HEK293 (cell line): ENCODE measurements around the gene PRXL2C.

Source experiments
- FEZF1 ChIP-seq: fragments of 450-650 bp; formaldehyde crosslinking; IDR thresholded peaks from 2 replicates; pipeline ENCODE4 v1.5.1; 2016; ENCODE audit warnings: missing biosample characterization, missing genetic modification characterization
- MEIS1 ChIP-seq: sonication (generic); formaldehyde crosslinking; IDR thresholded peaks from 2 replicates; pipeline ENCODE4 v1.8.1; 2022; ENCODE audit warnings: missing genetic modification reagents, mild to moderate bottlenecking, borderline replicate concordance
- PRDM1 ChIP-seq: fragments of 450-650 bp; formaldehyde crosslinking; IDR thresholded peaks from 2 replicates; pipeline ENCODE4; 2016; ENCODE audit warnings: missing biosample characterization, missing genetic modification characterization
- YY1 ChIP-seq: fragments of 450-650 bp; formaldehyde crosslinking; IDR thresholded peaks from 2 replicates; pipeline ENCODE4 v1.5.1; 2018; ENCODE audit warnings: missing biosample characterization, missing genetic modification characterization
- ZNF530 ChIP-seq: fragments of 450-650 bp; formaldehyde crosslinking; IDR thresholded peaks from 2 replicates; pipeline ENCODE4 v1.5.1; 2016; ENCODE audit warnings: low read depth, missing biosample characterization, missing genetic modification characterization
- ZNF830 ChIP-seq: fragments of 450-650 bp; IDR thresholded peaks from 2 replicates; pipeline ENCODE4 v1.5.0; 2018; ENCODE audit warnings: missing biosample characterization, missing genetic modification characterization, low read depth, mild to moderate bottlenecking, moderate library complexity
- TF ChIP-seq, protein P1 (sequence below): fragments of 450-650 bp; formaldehyde crosslinking; IDR thresholded peaks from 2 replicates; pipeline ENCODE4 v1.5.1; 2016; ENCODE audit warnings: missing biosample characterization, missing genetic modification characterization
- TF ChIP-seq, protein P2 (sequence below): fragments of 450-650 bp; formaldehyde crosslinking; IDR thresholded peaks from 2 replicates; pipeline ENCODE4 v1.5.1; 2017; ENCODE audit warnings: missing biosample characterization, mild to moderate bottlenecking, missing genetic modification characterization, moderate library complexity

DNA sequence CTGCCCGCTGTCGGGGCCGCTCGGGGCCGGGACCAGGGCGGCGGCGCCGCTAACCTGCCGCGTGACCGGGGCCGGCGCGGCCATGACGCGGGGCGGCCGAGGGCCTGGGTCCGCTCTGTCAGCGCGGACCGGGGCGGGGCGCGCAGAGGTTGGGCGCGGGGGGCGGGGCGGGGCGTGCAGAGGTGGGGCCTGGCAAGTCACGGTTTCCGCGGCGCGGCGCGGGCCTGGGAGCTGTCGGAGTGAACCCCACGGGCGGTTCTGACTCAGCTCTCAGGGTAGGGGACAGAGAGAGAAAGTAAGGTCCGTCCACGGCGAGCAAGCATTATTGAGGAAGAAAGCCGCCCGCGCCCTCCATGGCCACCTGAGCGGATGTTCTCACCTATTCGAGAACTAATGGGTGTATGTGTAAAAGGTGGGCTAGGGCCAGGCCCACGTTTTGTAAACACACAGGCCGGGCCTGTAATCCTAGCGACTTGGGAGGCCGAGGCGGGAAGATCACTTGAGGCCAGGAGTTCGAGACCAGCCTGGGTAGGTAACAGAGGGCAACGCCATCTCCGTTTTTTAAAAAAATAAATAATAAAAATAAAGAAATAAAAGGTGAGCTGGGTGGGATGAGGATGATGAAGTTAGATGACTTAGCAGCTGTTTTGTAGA is at the start of gene PRXL2C:
- TF ChIP-seq ZNF530 (tag by site-specific recombination) (no peak), FEZF1 (tag by site-specific recombination) (no peak), PRDM1 (tag by site-specific recombination) (no peak), ZNF830 (tag by site-specific recombination) (no peak), MEIS1 (no peak), YY1 (tag by site-specific recombination) (no peak)
- TF ChIP-seq, protein P1, sequence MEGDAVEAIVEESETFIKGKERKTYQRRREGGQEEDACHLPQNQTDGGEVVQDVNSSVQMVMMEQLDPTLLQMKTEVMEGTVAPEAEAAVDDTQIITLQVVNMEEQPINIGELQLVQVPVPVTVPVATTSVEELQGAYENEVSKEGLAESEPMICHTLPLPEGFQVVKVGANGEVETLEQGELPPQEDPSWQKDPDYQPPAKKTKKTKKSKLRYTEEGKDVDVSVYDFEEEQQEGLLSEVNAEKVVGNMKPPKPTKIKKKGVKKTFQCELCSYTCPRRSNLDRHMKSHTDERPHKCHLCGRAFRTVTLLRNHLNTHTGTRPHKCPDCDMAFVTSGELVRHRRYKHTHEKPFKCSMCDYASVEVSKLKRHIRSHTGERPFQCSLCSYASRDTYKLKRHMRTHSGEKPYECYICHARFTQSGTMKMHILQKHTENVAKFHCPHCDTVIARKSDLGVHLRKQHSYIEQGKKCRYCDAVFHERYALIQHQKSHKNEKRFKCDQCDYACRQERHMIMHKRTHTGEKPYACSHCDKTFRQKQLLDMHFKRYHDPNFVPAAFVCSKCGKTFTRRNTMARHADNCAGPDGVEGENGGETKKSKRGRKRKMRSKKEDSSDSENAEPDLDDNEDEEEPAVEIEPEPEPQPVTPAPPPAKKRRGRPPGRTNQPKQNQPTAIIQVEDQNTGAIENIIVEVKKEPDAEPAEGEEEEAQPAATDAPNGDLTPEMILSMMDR (tag by site-specific recombination), result no peak
- TF ChIP-seq, protein P2, sequence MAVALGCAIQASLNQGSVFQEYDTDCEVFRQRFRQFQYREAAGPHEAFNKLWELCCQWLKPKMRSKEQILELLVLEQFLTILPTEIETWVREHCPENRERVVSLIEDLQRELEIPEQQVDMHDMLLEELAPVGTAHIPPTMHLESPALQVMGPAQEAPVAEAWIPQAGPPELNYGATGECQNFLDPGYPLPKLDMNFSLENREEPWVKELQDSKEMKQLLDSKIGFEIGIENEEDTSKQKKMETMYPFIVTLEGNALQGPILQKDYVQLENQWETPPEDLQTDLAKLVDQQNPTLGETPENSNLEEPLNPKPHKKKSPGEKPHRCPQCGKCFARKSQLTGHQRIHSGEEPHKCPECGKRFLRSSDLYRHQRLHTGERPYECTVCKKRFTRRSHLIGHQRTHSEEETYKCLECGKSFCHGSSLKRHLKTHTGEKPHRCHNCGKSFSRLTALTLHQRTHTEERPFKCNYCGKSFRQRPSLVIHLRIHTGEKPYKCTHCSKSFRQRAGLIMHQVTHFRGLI (tag by site-specific recombination), result no peak
